ENCODE data around the gene COA3.

GRCh38 chr17:42830971-42831370 lies 32.5 kb upstream of the COA3 start:
- TF ChIP-seq CTCF (IDR thresholded peaks at IDR 0.05; ENCODE audit: insufficient read depth, low read depth, low read length), result no peak
- TF ChIP-seq EZH2 (IDR thresholded peaks at IDR 0.05; ENCODE audit: insufficient read depth, low read length), result no peak

All from astrocyte (in vitro differentiated cells and primary cell).